Caco-2 (cell line): Measurements from ENCODE around the gene KCTD2. TPM values are rescaled to one million over a fixed set of nuclear protein-coding genes. Genes with fewer than 3 reads are reported as not detected.

Source experiments
- BruUV-seq: library from RNA; stranded (reverse); fragments of 400-500 nt; replicated peaks from 2 replicates; lab custom pipeline; 2021; lab: Mats Ljungman, UMichigan
- CTCF ChIA-PET: fragments of 300-600 bp; sonication (Branson Sonifier 250); formaldehyde crosslinking; loops from one replicate; lab custom pipeline; 2022; ENCODE audit warnings: antibody characterized with exemption; lab: Charles Lee
- POLR2A ChIA-PET: fragments of 300-600 bp; sonication (Branson Sonifier 250); formaldehyde crosslinking; loops from one replicate; lab custom pipeline; 2022; ENCODE audit warnings: antibody characterized with exemption; lab: Charles Lee
- DNase-seq, 2 experiments: peaks; one replicate each; pipeline versions ENCODE4 v3.0.0 to v3.0.0-alpha.2; 2020 to 2022
- H3K27me3 ChIP-seq: replicated peaks from 2 replicates; pipeline ENCODE4 v1.6.0; 2011; ENCODE audit warnings: low read length; ENCODE audit not compliant: control insufficient read depth, insufficient read depth
- H3K36me3 ChIP-seq: 2 replicates; pipeline ENCODE4 v1.5.1; 2011; ENCODE audit warnings: low read length; ENCODE audit not compliant: control insufficient read depth, insufficient read depth
- H3K4me1 ChIP-seq: fragments of 250-450 bp; sonication (Bioruptor Pico); 2 replicates; pipeline ENCODE4 v1.5.1; 2020; ENCODE audit warnings: mild to moderate bottlenecking
- H3K4me3 ChIP-seq: 2 replicates; pipeline ENCODE4 v1.5.1; 2011; ENCODE audit warnings: low read depth, mild to moderate bottlenecking, control low read depth, low read length
- H3K9me3 ChIP-seq: fragments of 250-450 bp; sonication (Bioruptor Pico); 2 replicates; pipeline ENCODE4 v1.5.1; 2020; ENCODE audit warnings: mild to moderate bottlenecking, moderate library complexity
- H3K27ac Mint-ChIP-seq: one replicate; pipeline ENCODE4 v1.8.0; 2022; ENCODE audit warnings: mixed read lengths; ENCODE audit not compliant: unreplicated experiment
- H3K27me3 Mint-ChIP-seq: one replicate; pipeline ENCODE4 v1.8.0; 2022; ENCODE audit warnings: mixed read lengths; ENCODE audit not compliant: insufficient read depth, unreplicated experiment
- H3K36me3 Mint-ChIP-seq: one replicate; pipeline ENCODE4 v1.8.0; 2022; ENCODE audit warnings: mild to moderate bottlenecking, mixed read lengths; ENCODE audit not compliant: insufficient read depth, unreplicated experiment
- H3K4me1 Mint-ChIP-seq: one replicate; pipeline ENCODE4 v1.8.0; 2022; ENCODE audit warnings: low read depth, mixed read lengths; ENCODE audit not compliant: unreplicated experiment
- H3K4me3 Mint-ChIP-seq: one replicate; pipeline ENCODE4 v1.8.0; 2022; ENCODE audit warnings: mild to moderate bottlenecking, moderate library complexity, mixed read lengths; ENCODE audit not compliant: unreplicated experiment
- H3K9me3 Mint-ChIP-seq: one replicate; pipeline ENCODE4 v1.8.0; 2022; ENCODE audit warnings: mixed read lengths; ENCODE audit not compliant: unreplicated experiment
- CTCF ChIP-seq, 2 experiments: fragments of 200-600 bp in 1 of 2; IDR thresholded peaks; 1 replicate in 1 of 2; 2 replicates in 1 of 2; pipeline versions ENCODE4 v1.5.1 to v1.8.0; 2011 to 2022; ENCODE audit warnings: antibody characterized with exemption in 1 of 2, control low read depth in 1 of 2, inconsistent platforms in 1 of 2, low read depth in 1 of 2, low read length in 1 of 2, mild to moderate bottlenecking in 1 of 2, moderate library complexity in 1 of 2; ENCODE audit not compliant: insufficient read depth in 1 of 2, severe bottlenecking in 1 of 2, unreplicated experiment in 1 of 2
- intact Hi-C: fragments of 100-400 bp; cut with micrococcal nuclease; formaldehyde crosslinking; loops from one replicate; pipeline ENCODE4 v1.10.0; 2022; ENCODE audit not compliant: unreplicated experiment
- total RNA-seq: library from RNA; stranded (reverse); gene quantifications from 2 replicates; pipeline ENCODE4 v1.2.3, GENCODE V29; 2022

Gene KCTD2
- total RNA-seq, 1 experiment from 2014 or later: 28.8 TPM

GRCh38 chr17:75078284-75079022 is 31.4 kb downstream of the KCTD2 start:
- Histone ChIP-seq H3K36me3 (no peaks in the 10 kb centered on the region), H3K9me3 (no peaks in the 10 kb centered on the region), H3K4me1 (peaks cover 32% of the 10 kb centered on the region), H3K27me3 (no peaks in the 10 kb centered on the region), H3K4me3 (peak overlapping the region; percentile 54)
- H3K9me3 Mint-ChIP-seq: no peaks in the 10 kb centered on the region
- H3K36me3 Mint-ChIP-seq: peaks cover 11% of the 10 kb centered on the region
- no peaks in the 10 kb centered on the region for H3K27me3 Mint-ChIP-seq
- peaks cover 25% of the 10 kb centered on the region for H3K4me1 Mint-ChIP-seq
- ChIA-PET POLR2A (interaction anchor here (0.6 to 1.7 kb wide), 7 partner anchors 9 to 76 kb away, joined by 3 to 35 read pairs (median 5); partner anchors contain the start of genes ARMC7, JPT1 and SLC16A5), CTCF (interaction anchor here (0.5 to 1.7 kb wide), 7 partner anchors 10 to 35 kb away, joined by 3 to 8 read pairs (median 3); partner anchors contain the start of gene SLC16A5)
- peak overlapping the region; percentile 95 for H3K4me3 Mint-ChIP-seq
- no TSS peak for BruUV-seq
- no peak for TF ChIP-seq CTCF (IDR thresholded peaks at IDR 0.05; ENCODE audit: insufficient read depth in 1 of 2, low read depth in 1 of 2, low read length in 1 of 2, severe bottlenecking in 1 of 2, unreplicated experiment in 1 of 2)
- intact Hi-C loops: loop anchor here (2.0 kb wide), 1 partner anchor 14 kb away; no protein-coding TSS in a partner anchor
- H3K27ac Mint-ChIP-seq: peak overlapping the region; percentile 93
- DNase-seq: peak; percentile 60 to 70

GRCh38 chr17:75079023-75079373 is 32.0 kb downstream of the KCTD2 start:
- BruUV-seq: TSS peak; percentile 64
- intact Hi-C loops: loop anchor here (2.0 kb wide), 1 partner anchor 14 kb away; no protein-coding TSS in a partner anchor
- Histone ChIP-seq H3K36me3 (no peaks in the 10 kb centered on the region), H3K9me3 (no peaks in the 10 kb centered on the region), H3K4me1 (peaks cover 32% of the 10 kb centered on the region), H3K27me3 (no peaks in the 10 kb centered on the region), H3K4me3 (no peak overlapping the region; the same call in 1 of the 2 replicates)
- Mint-ChIP-seq H3K36me3 (peaks cover 11% of the 10 kb centered on the region), H3K27me3 (no peaks in the 10 kb centered on the region), H3K9me3 (no peaks in the 10 kb centered on the region), H3K27ac (peak overlapping the region; percentile 93), H3K4me3 (peak overlapping the region; percentile 95), H3K4me1 (peaks cover 27% of the 10 kb centered on the region)
- CTCF ChIA-PET: interaction anchor here (0.5 to 1.7 kb wide), 5 partner anchors 9 to 35 kb away, joined by 3 to 6 read pairs (median 3); partner anchors contain the start of gene SLC16A5
- no peak for TF ChIP-seq CTCF (IDR thresholded peaks at IDR 0.05; ENCODE audit: insufficient read depth in 1 of 2, low read depth in 1 of 2, low read length in 1 of 2, severe bottlenecking in 1 of 2, unreplicated experiment in 1 of 2)
- POLR2A ChIA-PET: interaction anchor here (0.6 to 1.7 kb wide), 6 partner anchors 9 to 76 kb away, joined by 3 to 35 read pairs (median 5); partner anchors contain the start of genes ARMC7, JPT1 and SLC16A5
- DNase-seq: peak in 1 of 2 experiments; percentile 29
